ENCODE data around the gene SREBF2. TPM values are rescaled to one million over a fixed set of nuclear protein-coding genes. Genes with fewer than 3 reads are reported as not detected.

Gene SREBF2
- total and polyA plus RNA-seq, 2 of the 8 experiments (the other 6 are each of a cell fraction or from before 2014, with no cell fraction given), result 125 to 144 TPM

DNA sequence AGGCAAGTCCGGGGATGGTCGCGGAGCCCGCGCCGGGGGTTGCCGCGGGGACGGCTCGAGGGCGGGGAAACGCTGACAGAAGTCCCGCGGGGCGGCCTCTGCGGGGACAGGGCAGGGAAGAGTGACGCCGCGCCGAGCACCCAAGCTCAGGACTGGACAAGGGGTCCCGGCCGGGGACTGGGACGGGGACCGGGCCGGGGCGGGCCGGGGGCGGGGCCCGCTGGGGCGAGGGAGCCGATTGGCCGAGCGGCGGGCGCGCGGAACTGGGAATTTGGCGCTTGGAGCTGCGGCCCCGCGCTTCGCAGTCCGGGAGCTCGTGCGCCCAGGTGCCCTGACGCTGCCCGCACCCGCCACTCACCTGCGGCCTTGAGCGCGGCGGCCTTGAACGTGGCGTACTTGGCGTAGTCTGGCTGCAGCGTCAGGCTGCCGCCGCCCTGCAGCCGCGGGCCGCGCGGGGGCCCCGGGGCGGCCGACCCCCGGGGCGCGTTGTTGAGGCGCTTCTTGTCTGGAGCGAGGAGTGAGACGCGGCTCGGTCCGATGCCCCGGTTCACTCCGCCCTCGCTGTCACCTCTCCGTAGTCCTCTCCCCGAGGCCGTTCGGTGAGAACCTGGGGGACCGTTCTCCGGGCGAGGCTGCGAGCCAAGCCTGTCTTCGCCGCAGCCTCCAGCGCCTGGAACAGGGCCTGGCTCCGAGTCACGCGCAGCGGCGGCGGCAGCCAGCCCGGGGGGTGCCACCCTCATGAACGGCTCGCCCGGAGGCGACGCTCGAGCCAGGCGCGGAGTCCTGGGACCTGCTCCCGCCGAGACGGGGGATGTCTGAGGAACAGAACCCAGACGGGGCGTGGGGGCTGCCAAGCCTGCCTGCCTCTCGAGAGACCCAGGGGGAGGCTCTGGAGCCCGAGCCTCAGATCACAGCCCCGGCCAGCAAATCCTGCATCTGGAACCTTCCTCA, 77.4 kb downstream of the SREBF2 start:
- H3K4me3 ChIP-seq (ENCODE audit: extremely low read depth in 1 of 4, insufficient read depth in 2 of 4, low read depth in 3 of 4, low read length in 4 of 4), result peak overlapping the region in 1 of 4 experiments; percentile 55; a peak in 3 of 8 replicates
- peak in 1 of 2 experiments; percentile 78 for DNase-seq (ENCODE audit: low read depth in 1 of 2, low spot score in 2 of 2)
- H3K23ac ChIP-seq (ENCODE audit: insufficient read length), result no peak overlapping the region
- H2AK5ac ChIP-seq (ENCODE audit: low read depth, low read length), result no peak overlapping the region
- H4K20me1 ChIP-seq (replicated peaks in 1 of 2; ENCODE audit: control insufficient read depth in 1 of 2, insufficient read depth in 2 of 2, low read length in 2 of 2), result peaks cover 16 to 30% of the 10 kb centered on the region in 2 experiments
- H4K5ac ChIP-seq (ENCODE audit: insufficient read length, low read depth, low read length), result no peak overlapping the region
- no peak overlapping the region for H3K56ac ChIP-seq (replicated peaks; ENCODE audit: insufficient read length, low read depth, low read length)
- H3K18ac ChIP-seq (ENCODE audit: extremely low read depth, low read length), result no peak overlapping the region; the same call in 1 of the 2 replicates
- no peaks in the 10 kb centered on the region for H3K79me2 ChIP-seq (ENCODE audit: control insufficient read depth in 1 of 2, insufficient read depth in 2 of 2, low read length in 2 of 2)
- no peak overlapping the region for H2BK120ac ChIP-seq (replicated peaks; ENCODE audit: low read depth, low read length)
- POLR2A ChIA-PET (ENCODE audit: partially characterized antibody), result interaction anchor here (0.8 to 3.5 kb wide), 7 partner anchors 9 to 66 kb away, joined by 3 to 19 read pairs (median 5); partner anchors contain the start of genes CENPM and TNFRSF13C
- H3K27ac ChIP-seq (ENCODE audit: low read depth, low read length), result no peak overlapping the region
- H2BK5ac ChIP-seq (ENCODE audit: low read depth, low read length), result no peak overlapping the region
- H3K36me3 ChIP-seq (ENCODE audit: control insufficient read depth in 2 of 4, insufficient read depth in 4 of 4, low read length in 3 of 4), result peaks cover 0 to 18% (median 3%) of the 10 kb centered on the region in 4 experiments; a peak in 4 of 8 replicates
- H3K9ac ChIP-seq (replicated peaks in 1 of 4; ENCODE audit: extremely low read depth in 1 of 4, low read depth in 3 of 4, low read length in 3 of 4), result no peak overlapping the region
- peak overlapping the region; percentile 72; the same call in 1 of the 2 replicates for H4K8ac ChIP-seq (ENCODE audit: extremely low read depth, insufficient read depth, low read length)
- no peak overlapping the region for H2BK20ac ChIP-seq (ENCODE audit: low read length)
- H3K27me3 ChIP-seq (replicated peaks in 1 of 4; ENCODE audit: control insufficient read depth in 3 of 4, extremely low read depth in 1 of 4, insufficient read depth in 3 of 4, low read length in 3 of 4), result peaks cover 55 to 71% (median 67%) of the 10 kb centered on the region in 4 experiments
- H2BK12ac ChIP-seq (ENCODE audit: low read depth, low read length), result no peak overlapping the region
- H2AFZ ChIP-seq (ENCODE audit: low read length), result no peak overlapping the region
- CTCF ChIA-PET (ENCODE audit: partially characterized antibody), result interaction anchor here (0.9 to 5.2 kb wide), 8 partner anchors 14 to 213 kb away, joined by 3 to 32 read pairs (median 4); partner anchors contain the start of gene TNFRSF13C
- H3K23me2 ChIP-seq (ENCODE audit: low read depth, low read length), result peaks cover 9% of the 10 kb centered on the region; the same call in 1 of the 2 replicates
- H3K14ac ChIP-seq (ENCODE audit: insufficient read length), result no peak overlapping the region
- peak overlapping the region; percentile 52 to 62 for H3K4me2 ChIP-seq (ENCODE audit: insufficient read depth in 1 of 2, low read depth in 2 of 2, low read length in 2 of 2)
- H2BK15ac ChIP-seq (ENCODE audit: low read length), result no peak overlapping the region
- no peak overlapping the region for H3K4ac ChIP-seq (replicated peaks; ENCODE audit: insufficient read length, low read depth, low read length)
- no peak for FAIRE-seq
- H3K79me1 ChIP-seq (ENCODE audit: low read depth, low read length), result no peaks in the 10 kb centered on the region
- no peak overlapping the region for H4K91ac ChIP-seq (replicated peaks; ENCODE audit: insufficient read length, low read length)
- WGBS, 2 experiments (ENCODE audit: extremely low coverage in 1 of 2, insufficient coverage in 1 of 2, insufficient read length in 1 of 2, insufficient replicate concordance in 2 of 2, low coverage in 1 of 2, low lambda C conversion rate in 2 of 2, missing lambda C conversion rate in 1 of 2), result 14% methylated on average over 59 of the region's 112 CpGs; no CpG with 5 or more reads in 1 of the 2 experiments
- H3K9me3 ChIP-seq (ENCODE audit: insufficient read depth in 2 of 2, low read depth in 1 of 2, low read length in 1 of 2), result no peaks in the 10 kb centered on the region; a peak in 1 of 4 replicates
- H3K4me1 ChIP-seq (replicated peaks in 1 of 4; ENCODE audit: control insufficient read depth in 3 of 4, insufficient read depth in 4 of 4, low read length in 3 of 4), result peaks cover 0 to 29% (median 13%) of the 10 kb centered on the region in 4 experiments; a peak in 6 of 7 replicates
- TF ChIP-seq TAF7 (optimal IDR thresholded peaks at IDR 0.05; ENCODE audit: borderline replicate concordance, low read depth, low read length) (no peak), SP4 (IDR thresholded peaks at IDR 0.05; ENCODE audit: low read length) (no peak), CBX5 (IDR thresholded peaks at IDR 0.05; ENCODE audit: low read depth, low read length) (no peak), RBBP5 (IDR thresholded peaks at IDR 0.05; ENCODE audit: borderline replicate concordance, low read depth, low read length) (no peak; the same call in 1 of the 2 replicates), SP2 (IDR thresholded peaks at IDR 0.05; ENCODE audit: low read length) (no peak), SIRT6 (IDR thresholded peaks at IDR 0.05; ENCODE audit: low read length) (no peak)
- TF ChIP-seq, protein P1, sequence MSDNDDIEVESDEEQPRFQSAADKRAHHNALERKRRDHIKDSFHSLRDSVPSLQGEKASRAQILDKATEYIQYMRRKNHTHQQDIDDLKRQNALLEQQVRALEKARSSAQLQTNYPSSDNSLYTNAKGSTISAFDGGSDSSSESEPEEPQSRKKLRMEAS (IDR thresholded peaks at IDR 0.05), result peak; percentile 96
- TF ChIP-seq, protein P2, sequence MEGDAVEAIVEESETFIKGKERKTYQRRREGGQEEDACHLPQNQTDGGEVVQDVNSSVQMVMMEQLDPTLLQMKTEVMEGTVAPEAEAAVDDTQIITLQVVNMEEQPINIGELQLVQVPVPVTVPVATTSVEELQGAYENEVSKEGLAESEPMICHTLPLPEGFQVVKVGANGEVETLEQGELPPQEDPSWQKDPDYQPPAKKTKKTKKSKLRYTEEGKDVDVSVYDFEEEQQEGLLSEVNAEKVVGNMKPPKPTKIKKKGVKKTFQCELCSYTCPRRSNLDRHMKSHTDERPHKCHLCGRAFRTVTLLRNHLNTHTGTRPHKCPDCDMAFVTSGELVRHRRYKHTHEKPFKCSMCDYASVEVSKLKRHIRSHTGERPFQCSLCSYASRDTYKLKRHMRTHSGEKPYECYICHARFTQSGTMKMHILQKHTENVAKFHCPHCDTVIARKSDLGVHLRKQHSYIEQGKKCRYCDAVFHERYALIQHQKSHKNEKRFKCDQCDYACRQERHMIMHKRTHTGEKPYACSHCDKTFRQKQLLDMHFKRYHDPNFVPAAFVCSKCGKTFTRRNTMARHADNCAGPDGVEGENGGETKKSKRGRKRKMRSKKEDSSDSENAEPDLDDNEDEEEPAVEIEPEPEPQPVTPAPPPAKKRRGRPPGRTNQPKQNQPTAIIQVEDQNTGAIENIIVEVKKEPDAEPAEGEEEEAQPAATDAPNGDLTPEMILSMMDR (IDR thresholded peaks at IDR 0.05; ENCODE audit: control extremely low read depth in 1 of 3, insufficient read depth in 1 of 3, low read depth in 1 of 3, low read length in 3 of 3), result no peak

Measured in H1 (cell line).